ENCODE data around the gene KRTAP10-6.

DNA sequence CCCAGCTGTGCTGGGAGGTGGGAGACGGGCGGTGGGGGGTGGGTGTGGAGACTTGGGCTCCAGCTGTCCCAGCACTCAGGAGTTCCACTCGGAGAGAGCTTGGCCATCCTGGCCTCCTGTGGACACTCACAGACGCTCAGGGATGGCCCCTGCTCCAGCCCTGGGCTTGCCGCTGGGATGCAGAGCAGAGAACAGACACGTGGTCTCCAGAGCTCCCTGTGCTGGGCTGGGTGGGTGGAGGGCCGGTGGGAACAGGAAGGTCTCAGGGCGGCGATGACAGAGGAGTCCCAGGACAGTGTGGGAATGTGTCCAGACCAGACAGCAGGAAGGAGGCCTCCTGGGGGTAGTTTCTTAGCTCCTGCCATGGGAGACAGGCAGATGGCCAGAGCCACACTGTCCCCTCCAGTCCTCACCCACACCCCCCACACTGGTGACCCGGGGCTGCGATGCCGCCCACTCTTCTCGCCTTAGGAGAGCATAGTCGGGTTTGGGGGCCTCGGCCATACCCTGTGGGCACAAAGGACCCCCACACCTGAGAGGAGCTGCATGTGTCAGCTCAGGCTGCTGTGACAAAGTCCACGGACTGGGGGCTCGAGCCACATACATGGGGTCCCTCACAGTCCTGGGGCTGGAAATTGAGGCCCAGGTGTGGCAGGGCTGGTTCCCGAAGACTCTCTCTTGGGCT is 36.5 kb upstream of the KRTAP10-6 start:
- TF ChIP-seq, protein P1, sequence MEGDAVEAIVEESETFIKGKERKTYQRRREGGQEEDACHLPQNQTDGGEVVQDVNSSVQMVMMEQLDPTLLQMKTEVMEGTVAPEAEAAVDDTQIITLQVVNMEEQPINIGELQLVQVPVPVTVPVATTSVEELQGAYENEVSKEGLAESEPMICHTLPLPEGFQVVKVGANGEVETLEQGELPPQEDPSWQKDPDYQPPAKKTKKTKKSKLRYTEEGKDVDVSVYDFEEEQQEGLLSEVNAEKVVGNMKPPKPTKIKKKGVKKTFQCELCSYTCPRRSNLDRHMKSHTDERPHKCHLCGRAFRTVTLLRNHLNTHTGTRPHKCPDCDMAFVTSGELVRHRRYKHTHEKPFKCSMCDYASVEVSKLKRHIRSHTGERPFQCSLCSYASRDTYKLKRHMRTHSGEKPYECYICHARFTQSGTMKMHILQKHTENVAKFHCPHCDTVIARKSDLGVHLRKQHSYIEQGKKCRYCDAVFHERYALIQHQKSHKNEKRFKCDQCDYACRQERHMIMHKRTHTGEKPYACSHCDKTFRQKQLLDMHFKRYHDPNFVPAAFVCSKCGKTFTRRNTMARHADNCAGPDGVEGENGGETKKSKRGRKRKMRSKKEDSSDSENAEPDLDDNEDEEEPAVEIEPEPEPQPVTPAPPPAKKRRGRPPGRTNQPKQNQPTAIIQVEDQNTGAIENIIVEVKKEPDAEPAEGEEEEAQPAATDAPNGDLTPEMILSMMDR (IDR thresholded peaks at IDR 0.05; ENCODE audit: low read depth, low read length): no peak
- TF ChIP-seq POLR2A (IDR thresholded peaks at IDR 0.05; ENCODE audit: extremely low read depth, insufficient read length): no peak

Measured in NB4 (cell line).